ENCODE data around the gene MYH6.

DNA sequence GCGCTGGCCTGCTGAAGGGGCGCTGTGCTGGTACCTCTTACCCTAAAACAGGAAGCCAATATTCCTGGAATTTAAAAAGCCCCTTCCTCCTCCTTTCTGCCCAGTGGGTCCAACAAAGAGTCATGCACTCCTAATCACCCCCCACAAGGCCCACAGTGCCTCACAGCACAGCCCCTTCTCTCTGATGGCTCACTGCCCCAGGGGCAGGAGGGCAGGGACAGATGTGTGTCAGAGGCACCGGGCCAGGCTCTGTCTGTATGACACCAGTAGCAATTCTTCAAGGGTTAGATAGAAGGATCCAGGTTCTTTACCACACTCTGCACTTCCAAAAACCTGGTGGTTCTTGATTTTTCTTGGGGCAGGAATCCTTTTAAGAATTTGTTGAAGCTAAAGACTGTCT is 8.9 kb downstream of the MYH6 start:
- TF ChIP-seq, protein P1, sequence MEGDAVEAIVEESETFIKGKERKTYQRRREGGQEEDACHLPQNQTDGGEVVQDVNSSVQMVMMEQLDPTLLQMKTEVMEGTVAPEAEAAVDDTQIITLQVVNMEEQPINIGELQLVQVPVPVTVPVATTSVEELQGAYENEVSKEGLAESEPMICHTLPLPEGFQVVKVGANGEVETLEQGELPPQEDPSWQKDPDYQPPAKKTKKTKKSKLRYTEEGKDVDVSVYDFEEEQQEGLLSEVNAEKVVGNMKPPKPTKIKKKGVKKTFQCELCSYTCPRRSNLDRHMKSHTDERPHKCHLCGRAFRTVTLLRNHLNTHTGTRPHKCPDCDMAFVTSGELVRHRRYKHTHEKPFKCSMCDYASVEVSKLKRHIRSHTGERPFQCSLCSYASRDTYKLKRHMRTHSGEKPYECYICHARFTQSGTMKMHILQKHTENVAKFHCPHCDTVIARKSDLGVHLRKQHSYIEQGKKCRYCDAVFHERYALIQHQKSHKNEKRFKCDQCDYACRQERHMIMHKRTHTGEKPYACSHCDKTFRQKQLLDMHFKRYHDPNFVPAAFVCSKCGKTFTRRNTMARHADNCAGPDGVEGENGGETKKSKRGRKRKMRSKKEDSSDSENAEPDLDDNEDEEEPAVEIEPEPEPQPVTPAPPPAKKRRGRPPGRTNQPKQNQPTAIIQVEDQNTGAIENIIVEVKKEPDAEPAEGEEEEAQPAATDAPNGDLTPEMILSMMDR (IDR thresholded peaks at IDR 0.05) = no peak
- no peak for TF ChIP-seq POLR2A (IDR thresholded peaks at IDR 0.05)

Data from esophagus squamous epithelium (tissue), 4 donors.